K562 (cell line): ENCODE measurements around the gene NCKAP1. TPM values are rescaled to one million over a fixed set of nuclear protein-coding genes. Genes with fewer than 3 reads are reported as not detected.
A peak's percentile ranks its signal among the peaks of the same experiment; 100 is the strongest.

ENCODE experiments used
- CBX1 ChIP-seq: sonication (generic); IDR thresholded peaks from 2 replicates; pipeline ENCODE4 v1.6.1; 2016; ENCODE audit warnings: antibody characterized with exemption, low read depth, mild to moderate bottlenecking
- CEBPG ChIP-seq, 3 experiments: fragments of 200-800 bp in 1 of 3; sonication (Bioruptor generic) in 1 of 3; sonication (generic) in 1 of 3; formaldehyde crosslinking in 1 of 3; IDR thresholded peaks in 2 of 3; conservative IDR thresholded peaks in 1 of 3; 2 replicates each; pipeline versions ENCODE4 v1.6.1 to v1.8.0; 2016 to 2022; ENCODE audit warnings: missing compliant biosample characterization in 2 of 3, missing genetic modification characterization in 2 of 3, mild to moderate bottlenecking in 1 of 3, missing genetic modification reagents in 1 of 3
- ILF3 ChIP-seq: fragments of 450-650 bp; IDR thresholded peaks from 2 replicates; pipeline ENCODE4 v1.6.1; 2018; ENCODE audit warnings: antibody characterized with exemption, mild to moderate bottlenecking, moderate library complexity, borderline replicate concordance
- MCM2 ChIP-seq: fragments of 450-650 bp; IDR thresholded peaks from 2 replicates; pipeline ENCODE4 v1.6.1; 2017; ENCODE audit warnings: low read depth, mild to moderate bottlenecking
- MNT ChIP-seq, 2 experiments: fragments of 450-650 bp; conservative IDR thresholded peaks; 2 replicates each; pipeline ENCODE4 v1.6.1; 2017; ENCODE audit warnings: mild to moderate bottlenecking in 2 of 2, moderate library complexity in 2 of 2
- RB1 ChIP-seq: fragments of 450-650 bp; IDR thresholded peaks from 2 replicates; pipeline ENCODE4 v1.6.1; 2017; ENCODE audit warnings: low read depth, mild to moderate bottlenecking
- SIN3B ChIP-seq: fragments of 450-650 bp; IDR thresholded peaks from 2 replicates; pipeline ENCODE4 v1.6.1; 2017; ENCODE audit warnings: low read depth, mild to moderate bottlenecking, moderate library complexity
- TCF7 ChIP-seq: sonication (generic); IDR thresholded peaks from 2 replicates; pipeline ENCODE4 v1.6.1; 2016; ENCODE audit warnings: antibody characterized with exemption, borderline replicate concordance
- TEAD1 ChIP-seq, 2 experiments: fragments of 450-650 bp in 1 of 2; sonication (generic) in 1 of 2; formaldehyde crosslinking; IDR thresholded peaks; 2 replicates each; pipeline versions ENCODE4 v1.4.0 to v1.8.0; 2020 to 2022; ENCODE audit warnings: mild to moderate bottlenecking in 2 of 2, missing genetic modification reagents in 1 of 2
- TOE1 ChIP-seq, 2 experiments: fragments of 450-650 bp in 1 of 2; sonication (generic) in 1 of 2; formaldehyde crosslinking in 1 of 2; IDR thresholded peaks; 2 replicates each; pipeline versions ENCODE4 v1.7.1 to v1.8.0; 2016 to 2022; ENCODE audit warnings: borderline replicate concordance in 2 of 2, mild to moderate bottlenecking in 2 of 2, antibody characterized with exemption in 1 of 2, inconsistent platforms in 1 of 2, low read depth in 1 of 2, missing genetic modification reagents in 1 of 2, moderate library complexity in 1 of 2
- ZBTB12 ChIP-seq: fragments of 250-450 bp; sonication (Bioruptor Pico); IDR thresholded peaks from 2 replicates; pipeline ENCODE4 v1.4.0; 2020
- ZNF184 ChIP-seq: sonication (generic); formaldehyde crosslinking; IDR thresholded peaks from 2 replicates; pipeline ENCODE4 v1.5.0; 2020; ENCODE audit warnings: missing genetic modification reagents
- ZNF511 ChIP-seq: sonication (generic); formaldehyde crosslinking; IDR thresholded peaks from 2 replicates; pipeline ENCODE4 v1.8.0; 2022; ENCODE audit warnings: mild to moderate bottlenecking, missing genetic modification reagents
- polyA plus RNA-seq, 8 experiments: library from polyadenylated mRNA; depleted of rRNA in 4 of 8; stranded (reverse) in 5 of 8; unstranded in 3 of 8; fragments of >200 nt; fragmentation: Nextera tagmentation in 2 of 8; fragmentation: Illumina TruSeq in 1 of 8; extraction: Ambion mirVana in 2 of 8; extraction: Trizol in 1 of 8; gene quantifications; 2 replicates each; pipeline versions ENCODE4 v1.2.1 to v1.2.3, GENCODE V29; 2011 to 2014; ENCODE audit warnings: inconsistent platforms in 1 of 8, missing spikeins in 1 of 8
- total RNA-seq, 7 experiments: library from RNA; depleted of rRNA in 6 of 7; stranded (reverse); fragments of >200 nt in 6 of 7; fragmentation: Illumina TruSeq in 2 of 7; extraction: Trizol in 2 of 7; gene quantifications; 2 replicates each; pipeline versions ENCODE4 v1.2.1 to v1.2.3, GENCODE V29; 2011 to 2021; ENCODE audit warnings: low replicate concordance in 1 of 7
- TF ChIP-seq, protein P1 (sequence below): fragments of 450-650 bp; IDR thresholded peaks from 2 replicates; pipeline ENCODE4 v1.6.1; 2017; ENCODE audit warnings: antibody characterized with exemption, mild to moderate bottlenecking
- TF ChIP-seq, protein P2 (sequence below): fragments of 250-450 bp; sonication (Bioruptor Pico); IDR thresholded peaks from 2 replicates; pipeline ENCODE4 v1.8.0; 2022; ENCODE audit warnings: inconsistent platforms, mild to moderate bottlenecking, moderate library complexity, borderline replicate concordance

The NCKAP1 gene
- total and polyA plus RNA-seq, 9 of the 15 experiments (the other 6 are each of a cell fraction or from before 2014, with no cell fraction given) = 34.0 to 153 (median 88.7) TPM

GRCh38 chr2:183038341-183039300, at the start of gene NCKAP1 (continued):
- TF ChIP-seq, protein P1, sequence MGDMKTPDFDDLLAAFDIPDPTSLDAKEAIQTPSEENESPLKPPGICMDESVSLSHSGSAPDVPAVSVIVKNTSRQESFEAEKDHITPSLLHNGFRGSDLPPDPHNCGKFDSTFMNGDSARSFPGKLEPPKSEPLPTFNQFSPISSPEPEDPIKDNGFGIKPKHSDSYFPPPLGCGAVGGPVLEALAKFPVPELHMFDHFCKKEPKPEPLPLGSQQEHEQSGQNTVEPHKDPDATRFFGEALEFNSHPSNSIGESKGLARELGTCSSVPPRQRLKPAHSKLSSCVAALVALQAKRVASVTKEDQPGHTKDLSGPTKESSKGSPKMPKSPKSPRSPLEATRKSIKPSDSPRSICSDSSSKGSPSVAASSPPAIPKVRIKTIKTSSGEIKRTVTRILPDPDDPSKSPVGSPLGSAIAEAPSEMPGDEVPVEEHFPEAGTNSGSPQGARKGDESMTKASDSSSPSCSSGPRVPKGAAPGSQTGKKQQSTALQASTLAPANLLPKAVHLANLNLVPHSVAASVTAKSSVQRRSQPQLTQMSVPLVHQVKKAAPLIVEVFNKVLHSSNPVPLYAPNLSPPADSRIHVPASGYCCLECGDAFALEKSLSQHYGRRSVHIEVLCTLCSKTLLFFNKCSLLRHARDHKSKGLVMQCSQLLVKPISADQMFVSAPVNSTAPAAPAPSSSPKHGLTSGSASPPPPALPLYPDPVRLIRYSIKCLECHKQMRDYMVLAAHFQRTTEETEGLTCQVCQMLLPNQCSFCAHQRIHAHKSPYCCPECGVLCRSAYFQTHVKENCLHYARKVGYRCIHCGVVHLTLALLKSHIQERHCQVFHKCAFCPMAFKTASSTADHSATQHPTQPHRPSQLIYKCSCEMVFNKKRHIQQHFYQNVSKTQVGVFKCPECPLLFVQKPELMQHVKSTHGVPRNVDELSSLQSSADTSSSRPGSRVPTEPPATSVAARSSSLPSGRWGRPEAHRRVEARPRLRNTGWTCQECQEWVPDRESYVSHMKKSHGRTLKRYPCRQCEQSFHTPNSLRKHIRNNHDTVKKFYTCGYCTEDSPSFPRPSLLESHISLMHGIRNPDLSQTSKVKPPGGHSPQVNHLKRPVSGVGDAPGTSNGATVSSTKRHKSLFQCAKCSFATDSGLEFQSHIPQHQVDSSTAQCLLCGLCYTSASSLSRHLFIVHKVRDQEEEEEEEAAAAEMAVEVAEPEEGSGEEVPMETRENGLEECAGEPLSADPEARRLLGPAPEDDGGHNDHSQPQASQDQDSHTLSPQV = peak; percentile 48; the same call in 1 of the 2 replicates
- peak; percentile 56; the same call in 1 of the 2 replicates for TF ChIP-seq TCF7
- 0 out of 2 replicates have a peak, but pooled peaks have one; percentile 17 for TF ChIP-seq ZBTB12
- no peak for TF ChIP-seq CEBPG (CRISPR knock-in tag; IDR thresholded peaks at IDR 0.05)
- 0 out of 4 replicates have a peak, but pooled peaks of 1 of the 2 experiments have one; percentile 14 for TF ChIP-seq CEBPG (tag; conservative IDR thresholded peaks at IDR 0.05 in 1 of 2, IDR thresholded peaks at IDR 0.05 in 1 of 2)
- TF ChIP-seq, protein P2, sequence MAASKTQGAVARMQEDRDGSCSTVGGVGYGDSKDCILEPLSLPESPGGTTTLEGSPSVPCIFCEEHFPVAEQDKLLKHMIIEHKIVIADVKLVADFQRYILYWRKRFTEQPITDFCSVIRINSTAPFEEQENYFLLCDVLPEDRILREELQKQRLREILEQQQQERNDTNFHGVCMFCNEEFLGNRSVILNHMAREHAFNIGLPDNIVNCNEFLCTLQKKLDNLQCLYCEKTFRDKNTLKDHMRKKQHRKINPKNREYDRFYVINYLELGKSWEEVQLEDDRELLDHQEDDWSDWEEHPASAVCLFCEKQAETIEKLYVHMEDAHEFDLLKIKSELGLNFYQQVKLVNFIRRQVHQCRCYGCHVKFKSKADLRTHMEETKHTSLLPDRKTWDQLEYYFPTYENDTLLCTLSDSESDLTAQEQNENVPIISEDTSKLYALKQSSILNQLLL (CRISPR knock-in tag) = no peak
- TF ChIP-seq ILF3 = peak; percentile 92
- peak; percentile 46; the same call in 1 of the 2 replicates for TF ChIP-seq CBX1
- peak in 1 of 2 experiments; percentile 93; a peak in 2 of 4 replicates for TF ChIP-seq TEAD1 (CRISPR knock-in tag; IDR thresholded peaks at IDR 0.05)
- no peak for TF ChIP-seq MCM2
- peak; percentile 80 for TF ChIP-seq RB1
- TF ChIP-seq SIN3B = peak; percentile 56; the same call in 1 of the 2 replicates
- TF ChIP-seq MNT (conservative IDR thresholded peaks at IDR 0.05) = peak in 1 of 2 experiments; percentile 50; a peak in 1 of 4 replicates
- 0 out of 2 replicates have a peak, but pooled peaks have one; percentile 37 for TF ChIP-seq TOE1 (IDR thresholded peaks at IDR 0.05; ENCODE audit: borderline replicate concordance)
- no peak for TF ChIP-seq TOE1 (CRISPR knock-in tag; IDR thresholded peaks at IDR 0.05; ENCODE audit: borderline replicate concordance, low read depth)
- TF ChIP-seq ZNF184 (CRISPR knock-in tag) = no peak
- no peak for TF ChIP-seq ZNF511
